HL-60 (cell line): Measurements from ENCODE around the gene TMTC4.

Source experiments
- TF ChIP-seq, protein P1 (sequence below): IDR thresholded peaks from 2 replicates; pipeline ENCODE4 v1.6.1; 2012; ENCODE audit warnings: low read depth; ENCODE audit not compliant: insufficient replicate concordance
- TF ChIP-seq, protein P2 (sequence below): IDR thresholded peaks from one replicate; pipeline ENCODE4 v1.5.1; 2011; ENCODE audit warnings: low read length, control low read depth, inconsistent platforms; ENCODE audit not compliant: insufficient read depth

DNA sequence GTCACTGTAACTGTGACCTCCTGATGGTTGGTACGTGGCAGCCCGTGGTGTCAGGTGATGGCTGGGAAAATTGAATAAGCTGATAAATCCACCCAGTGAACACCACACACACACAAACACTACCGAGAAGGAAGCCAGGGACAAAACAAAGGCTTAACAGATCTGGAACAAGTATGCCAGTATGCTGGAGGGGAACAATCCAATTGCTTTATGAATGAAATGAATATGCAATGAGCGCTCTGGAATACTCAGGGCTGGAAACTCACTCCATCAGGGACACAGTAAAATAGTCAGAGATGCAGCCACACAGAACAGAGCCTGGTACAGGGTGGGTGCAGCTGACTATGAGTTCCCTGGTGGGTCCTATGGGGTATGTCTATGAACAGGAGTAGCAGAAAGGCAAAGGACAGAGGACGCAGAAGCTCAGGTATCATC is 16.7 kb downstream of the TMTC4 start:
- TF ChIP-seq, protein P1, sequence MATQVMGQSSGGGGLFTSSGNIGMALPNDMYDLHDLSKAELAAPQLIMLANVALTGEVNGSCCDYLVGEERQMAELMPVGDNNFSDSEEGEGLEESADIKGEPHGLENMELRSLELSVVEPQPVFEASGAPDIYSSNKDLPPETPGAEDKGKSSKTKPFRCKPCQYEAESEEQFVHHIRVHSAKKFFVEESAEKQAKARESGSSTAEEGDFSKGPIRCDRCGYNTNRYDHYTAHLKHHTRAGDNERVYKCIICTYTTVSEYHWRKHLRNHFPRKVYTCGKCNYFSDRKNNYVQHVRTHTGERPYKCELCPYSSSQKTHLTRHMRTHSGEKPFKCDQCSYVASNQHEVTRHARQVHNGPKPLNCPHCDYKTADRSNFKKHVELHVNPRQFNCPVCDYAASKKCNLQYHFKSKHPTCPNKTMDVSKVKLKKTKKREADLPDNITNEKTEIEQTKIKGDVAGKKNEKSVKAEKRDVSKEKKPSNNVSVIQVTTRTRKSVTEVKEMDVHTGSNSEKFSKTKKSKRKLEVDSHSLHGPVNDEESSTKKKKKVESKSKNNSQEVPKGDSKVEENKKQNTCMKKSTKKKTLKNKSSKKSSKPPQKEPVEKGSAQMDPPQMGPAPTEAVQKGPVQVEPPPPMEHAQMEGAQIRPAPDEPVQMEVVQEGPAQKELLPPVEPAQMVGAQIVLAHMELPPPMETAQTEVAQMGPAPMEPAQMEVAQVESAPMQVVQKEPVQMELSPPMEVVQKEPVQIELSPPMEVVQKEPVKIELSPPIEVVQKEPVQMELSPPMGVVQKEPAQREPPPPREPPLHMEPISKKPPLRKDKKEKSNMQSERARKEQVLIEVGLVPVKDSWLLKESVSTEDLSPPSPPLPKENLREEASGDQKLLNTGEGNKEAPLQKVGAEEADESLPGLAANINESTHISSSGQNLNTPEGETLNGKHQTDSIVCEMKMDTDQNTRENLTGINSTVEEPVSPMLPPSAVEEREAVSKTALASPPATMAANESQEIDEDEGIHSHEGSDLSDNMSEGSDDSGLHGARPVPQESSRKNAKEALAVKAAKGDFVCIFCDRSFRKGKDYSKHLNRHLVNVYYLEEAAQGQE = no peak
- TF ChIP-seq, protein P2, sequence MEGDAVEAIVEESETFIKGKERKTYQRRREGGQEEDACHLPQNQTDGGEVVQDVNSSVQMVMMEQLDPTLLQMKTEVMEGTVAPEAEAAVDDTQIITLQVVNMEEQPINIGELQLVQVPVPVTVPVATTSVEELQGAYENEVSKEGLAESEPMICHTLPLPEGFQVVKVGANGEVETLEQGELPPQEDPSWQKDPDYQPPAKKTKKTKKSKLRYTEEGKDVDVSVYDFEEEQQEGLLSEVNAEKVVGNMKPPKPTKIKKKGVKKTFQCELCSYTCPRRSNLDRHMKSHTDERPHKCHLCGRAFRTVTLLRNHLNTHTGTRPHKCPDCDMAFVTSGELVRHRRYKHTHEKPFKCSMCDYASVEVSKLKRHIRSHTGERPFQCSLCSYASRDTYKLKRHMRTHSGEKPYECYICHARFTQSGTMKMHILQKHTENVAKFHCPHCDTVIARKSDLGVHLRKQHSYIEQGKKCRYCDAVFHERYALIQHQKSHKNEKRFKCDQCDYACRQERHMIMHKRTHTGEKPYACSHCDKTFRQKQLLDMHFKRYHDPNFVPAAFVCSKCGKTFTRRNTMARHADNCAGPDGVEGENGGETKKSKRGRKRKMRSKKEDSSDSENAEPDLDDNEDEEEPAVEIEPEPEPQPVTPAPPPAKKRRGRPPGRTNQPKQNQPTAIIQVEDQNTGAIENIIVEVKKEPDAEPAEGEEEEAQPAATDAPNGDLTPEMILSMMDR = no peak
